ENCODE data around the gene CGNL1. TPM values are rescaled to one million over a fixed set of nuclear protein-coding genes. Genes with fewer than 3 reads are reported as not detected.

CGNL1 gene
- total RNA-seq, 4 donors from 2014 or later, result 1.6 to 3.3 (median 2.6) TPM

- no peak for TF ChIP-seq CTCF (IDR thresholded peaks at IDR 0.05; ENCODE audit: low read depth)
Observed at GRCh38 chr15:57572468-57572867, 196.2 kb downstream of the CGNL1 start.

- TF ChIP-seq CTCF (IDR thresholded peaks at IDR 0.05; ENCODE audit: low read depth), result no peak
Observed at GRCh38 chr15:57573151-57573550, 196.8 kb downstream of the CGNL1 start.

GRCh38 chr15:57575363-57575762 is 199.1 kb downstream of the CGNL1 start:
- TF ChIP-seq CTCF (IDR thresholded peaks at IDR 0.05; ENCODE audit: low read depth), result no peak

GRCh38 chr15:57578288-57578900 is 202.1 kb downstream of the CGNL1 start:
- no peak for TF ChIP-seq CTCF (IDR thresholded peaks at IDR 0.05; ENCODE audit: low read depth)

- TF ChIP-seq CTCF (IDR thresholded peaks at IDR 0.05; ENCODE audit: low read depth), result no peak
Observed at GRCh38 chr15:57580428-57580827, 204.1 kb downstream of the CGNL1 start.

- TF ChIP-seq CTCF (IDR thresholded peaks at IDR 0.05; ENCODE audit: low read depth), result no peak
Observed at GRCh38 chr15:57580866-57581265, 204.6 kb downstream of the CGNL1 start.

- TF ChIP-seq CTCF (IDR thresholded peaks at IDR 0.05; ENCODE audit: low read depth), result no peak
Observed at GRCh38 chr15:57582090-57582489, 205.8 kb downstream of the CGNL1 start.
